NB4 (cell line): ENCODE measurements around the gene PRDM15.

ENCODE experiments used
- CTCF ChIP-seq: IDR thresholded peaks from one replicate; pipeline ENCODE4 v1.5.1; 2012; ENCODE audit warnings: low read depth, low read length
- MAX ChIP-seq: IDR thresholded peaks from 2 replicates; pipeline ENCODE4 v1.6.1; 2011; ENCODE audit warnings: low read depth, low read length
- POLR2A ChIP-seq: IDR thresholded peaks from 2 replicates; pipeline ENCODE4 v1.6.1; 2011; ENCODE audit warnings: mild to moderate bottlenecking; ENCODE audit not compliant: insufficient read length; ENCODE audit errors: extremely low read depth

GRCh38 chr21:41825216-41825615 is 53.9 kb downstream of the PRDM15 start:
- TF ChIP-seq CTCF, result no peak
- no peak for TF ChIP-seq POLR2A
- no peak for TF ChIP-seq MAX
